MM.1S (cell line): ENCODE measurements around the gene MED25.

Experiments used
- CTCF ChIP-seq: fragments of 300-600 bp; sonication (generic); IDR thresholded peaks from 2 replicates; pipeline ENCODE4 v1.5.1; 2016; ENCODE audit warnings: antibody characterized with exemption, low read length, mixed read lengths
- EZH2phosphoT487 ChIP-seq: fragments of 300-600 bp; sonication (generic); IDR thresholded peaks from 2 replicates; pipeline ENCODE4 v1.6.1; 2018; ENCODE audit warnings: antibody characterized with exemption, low read length

GRCh38 chr19:49779731-49780555, 38.1 kb upstream of the MED25 start:
- TF ChIP-seq CTCF, result no peak
- no peak for TF ChIP-seq EZH2phosphoT487
